HEK293T (cell line): ENCODE data around the gene NME5.

Source experiments
- ARNT ChIP-seq: fragments of 450-650 bp; IDR thresholded peaks from 2 replicates; pipeline ENCODE4 v1.6.1; 2017; ENCODE audit warnings: mild to moderate bottlenecking
- BHLHE40 ChIP-seq: fragments of 450-650 bp; IDR thresholded peaks from 2 replicates; pipeline ENCODE4 v1.6.1; 2016; ENCODE audit warnings: mild to moderate bottlenecking, moderate library complexity, borderline replicate concordance
- CTBP1 ChIP-seq: fragments of 450-650 bp; IDR thresholded peaks from 2 replicates; pipeline ENCODE4 v1.6.1; 2016; ENCODE audit warnings: borderline replicate concordance
- ELF4 ChIP-seq: fragments of 450-650 bp; IDR thresholded peaks from 2 replicates; pipeline ENCODE4 v1.6.1; 2017; ENCODE audit warnings: antibody characterized with exemption
- FOXA1 ChIP-seq: fragments of 450-650 bp; IDR thresholded peaks from 2 replicates; pipeline ENCODE4 v1.6.1; 2016; ENCODE audit warnings: mild to moderate bottlenecking
- FOXM1 ChIP-seq: fragments of 450-650 bp; IDR thresholded peaks from 2 replicates; pipeline ENCODE4 v1.6.1; 2017; ENCODE audit warnings: mild to moderate bottlenecking, borderline replicate concordance
- HDGF ChIP-seq: fragments of 450-650 bp; IDR thresholded peaks from 2 replicates; pipeline ENCODE4 v1.6.1; 2017; ENCODE audit warnings: antibody characterized with exemption, borderline replicate concordance
- LEF1 ChIP-seq: fragments of 450-650 bp; IDR thresholded peaks from 2 replicates; pipeline ENCODE4 v1.6.1; 2017; ENCODE audit warnings: mild to moderate bottlenecking, borderline replicate concordance
- NFRKB ChIP-seq: fragments of 450-650 bp; IDR thresholded peaks from 2 replicates; pipeline ENCODE4 v1.6.1; 2016; ENCODE audit warnings: mild to moderate bottlenecking, moderate library complexity
- PKNOX1 ChIP-seq: fragments of 450-650 bp; IDR thresholded peaks from 2 replicates; pipeline ENCODE4 v1.6.1; 2016
- SP1 ChIP-seq: fragments of 450-650 bp; IDR thresholded peaks from 2 replicates; pipeline ENCODE4 v1.6.1; 2017
- SUZ12 ChIP-seq: fragments of 450-650 bp; IDR thresholded peaks from 2 replicates; pipeline ENCODE4 v1.6.1; 2016; ENCODE audit warnings: mild to moderate bottlenecking
- TARDBP ChIP-seq: fragments of 450-650 bp; IDR thresholded peaks from 2 replicates; pipeline ENCODE4 v1.6.1; 2016

GRCh38 chr5:138179277-138179857, 40.1 kb upstream of the NME5 start:
- TF ChIP-seq TARDBP (no peak), SUZ12 (no peak), LEF1 (no peak), ELF4 (no peak), FOXM1 (no peak), PKNOX1 (no peak), SP1 (no peak), BHLHE40 (no peak), CTBP1 (no peak), ARNT (no peak), FOXA1 (no peak), HDGF (no peak), NFRKB (no peak)
